HepG2 (cell line): ENCODE results near the gene ACSL1.

ENCODE experiments used
- CBFB ChIP-seq: sonication (generic); formaldehyde crosslinking; IDR thresholded peaks from 2 replicates; pipeline ENCODE4 v1.4.0; 2020; ENCODE audit warnings: missing genetic modification reagents
- NFYB ChIP-seq: sonication (generic); formaldehyde crosslinking; IDR thresholded peaks from 2 replicates; pipeline ENCODE4 v1.4.0; 2020; ENCODE audit warnings: missing genetic modification reagents
- SETDB1 ChIP-seq: sonication (generic); formaldehyde crosslinking; IDR thresholded peaks from 2 replicates; pipeline ENCODE4 v1.5.1; 2020; ENCODE audit warnings: missing genetic modification reagents, mild to moderate bottlenecking, borderline replicate concordance
- SMC3 ChIP-seq: IDR thresholded peaks from 2 replicates; pipeline ENCODE4 v1.6.1; 2011; ENCODE audit warnings: low read length, improper control_type of control experiment
- SNRNP70 ChIP-seq: fragments of 200-400 bp; formaldehyde crosslinking; IDR thresholded peaks from 2 replicates; pipeline ENCODE4 v1.6.1; 2017; ENCODE audit warnings: mild to moderate bottlenecking, low read depth, low read length, moderate library complexity
- SOX5 ChIP-seq: IDR thresholded peaks from 2 replicates; pipeline ENCODE4 v1.6.1; 2016; ENCODE audit warnings: borderline replicate concordance
- SP1 ChIP-seq, 2 experiments: fragments of 450-650 bp in 1 of 2; sonication (generic) in 1 of 2; formaldehyde crosslinking in 1 of 2; IDR thresholded peaks; 2 replicates each; pipeline versions ENCODE4 v1.4.0 to v1.6.1; 2016 to 2020; ENCODE audit warnings: missing genetic modification reagents in 1 of 2
- TRIM24 ChIP-seq: sonication (generic); formaldehyde crosslinking; IDR thresholded peaks from 2 replicates; pipeline ENCODE4 v1.8.0; 2022; ENCODE audit warnings: mild to moderate bottlenecking, missing genetic modification reagents
- ZNF510 ChIP-seq: sonication (generic); formaldehyde crosslinking; IDR thresholded peaks from 2 replicates; pipeline ENCODE4 v1.4.0; 2020; ENCODE audit warnings: low read depth, mild to moderate bottlenecking, missing genetic modification reagents
- ZNF513 ChIP-seq: sonication (generic); formaldehyde crosslinking; conservative IDR thresholded peaks from 2 replicates; pipeline ENCODE4 v1.5.0; 2020; ENCODE audit warnings: missing genetic modification reagents
- TF ChIP-seq, protein P1 (sequence below): sonication (generic); formaldehyde crosslinking; IDR thresholded peaks from 2 replicates; pipeline ENCODE4 v1.5.0; 2020; ENCODE audit warnings: mild to moderate bottlenecking, missing genetic modification reagents, moderate library complexity

DNA sequence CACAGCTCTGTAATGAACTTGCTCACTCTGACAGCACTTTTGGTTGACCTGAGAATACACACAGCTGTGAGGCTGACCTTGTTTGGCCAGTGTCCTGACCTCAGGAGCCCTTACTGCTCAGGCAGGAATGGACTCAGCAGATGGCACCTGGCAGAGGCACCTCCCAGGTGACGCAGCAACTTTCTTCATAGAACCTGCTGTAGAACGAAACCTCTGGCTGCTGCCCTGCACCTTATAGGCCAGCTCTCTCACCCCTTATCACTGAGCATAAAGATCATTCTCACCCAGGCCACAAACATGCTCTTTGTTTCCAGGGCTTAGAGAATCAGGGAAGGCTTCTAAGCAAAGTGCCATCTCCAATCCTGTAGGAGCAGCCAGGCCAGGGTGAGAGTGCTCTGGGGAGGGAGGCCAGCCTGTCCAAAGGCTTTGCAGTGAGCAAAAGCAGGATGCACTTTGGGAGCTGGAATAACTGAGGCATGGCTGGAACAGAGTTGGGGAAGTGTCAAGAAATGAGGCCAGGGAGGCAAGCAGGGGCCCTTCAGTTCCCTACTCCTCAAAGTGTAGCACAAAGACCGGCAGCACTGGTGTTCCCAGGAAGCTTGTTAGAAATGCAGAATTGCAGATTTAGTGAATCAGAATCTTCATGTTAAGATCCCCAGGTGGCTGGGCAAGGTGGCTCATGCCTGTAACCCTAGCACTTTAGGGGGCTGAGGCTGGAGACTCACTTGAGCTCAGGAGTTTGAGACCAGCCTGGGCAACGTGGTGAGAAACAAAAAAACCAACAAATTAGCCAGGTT, 78.5 kb downstream of the ACSL1 start:
- no peak for TF ChIP-seq CBFB (CRISPR knock-in tag)
- TF ChIP-seq, protein P1, sequence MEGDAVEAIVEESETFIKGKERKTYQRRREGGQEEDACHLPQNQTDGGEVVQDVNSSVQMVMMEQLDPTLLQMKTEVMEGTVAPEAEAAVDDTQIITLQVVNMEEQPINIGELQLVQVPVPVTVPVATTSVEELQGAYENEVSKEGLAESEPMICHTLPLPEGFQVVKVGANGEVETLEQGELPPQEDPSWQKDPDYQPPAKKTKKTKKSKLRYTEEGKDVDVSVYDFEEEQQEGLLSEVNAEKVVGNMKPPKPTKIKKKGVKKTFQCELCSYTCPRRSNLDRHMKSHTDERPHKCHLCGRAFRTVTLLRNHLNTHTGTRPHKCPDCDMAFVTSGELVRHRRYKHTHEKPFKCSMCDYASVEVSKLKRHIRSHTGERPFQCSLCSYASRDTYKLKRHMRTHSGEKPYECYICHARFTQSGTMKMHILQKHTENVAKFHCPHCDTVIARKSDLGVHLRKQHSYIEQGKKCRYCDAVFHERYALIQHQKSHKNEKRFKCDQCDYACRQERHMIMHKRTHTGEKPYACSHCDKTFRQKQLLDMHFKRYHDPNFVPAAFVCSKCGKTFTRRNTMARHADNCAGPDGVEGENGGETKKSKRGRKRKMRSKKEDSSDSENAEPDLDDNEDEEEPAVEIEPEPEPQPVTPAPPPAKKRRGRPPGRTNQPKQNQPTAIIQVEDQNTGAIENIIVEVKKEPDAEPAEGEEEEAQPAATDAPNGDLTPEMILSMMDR, result no peak
- TF ChIP-seq TRIM24 (CRISPR knock-in tag), result no peak
- TF ChIP-seq NFYB, result no peak
- TF ChIP-seq SMC3, result no peak
- TF ChIP-seq SOX5 (CRISPR knock-in tag), result no peak
- no peak for TF ChIP-seq ZNF510 (CRISPR knock-in tag)
- no peak for TF ChIP-seq SP1 (IDR thresholded peaks at IDR 0.05)
- TF ChIP-seq SP1 (CRISPR knock-in tag; IDR thresholded peaks at IDR 0.05), result no peak
- no peak for TF ChIP-seq ZNF513
- TF ChIP-seq SNRNP70, result no peak
- no peak for TF ChIP-seq SETDB1 (CRISPR knock-in tag)
